ENCODE results near the gene CPA1.

DNA sequence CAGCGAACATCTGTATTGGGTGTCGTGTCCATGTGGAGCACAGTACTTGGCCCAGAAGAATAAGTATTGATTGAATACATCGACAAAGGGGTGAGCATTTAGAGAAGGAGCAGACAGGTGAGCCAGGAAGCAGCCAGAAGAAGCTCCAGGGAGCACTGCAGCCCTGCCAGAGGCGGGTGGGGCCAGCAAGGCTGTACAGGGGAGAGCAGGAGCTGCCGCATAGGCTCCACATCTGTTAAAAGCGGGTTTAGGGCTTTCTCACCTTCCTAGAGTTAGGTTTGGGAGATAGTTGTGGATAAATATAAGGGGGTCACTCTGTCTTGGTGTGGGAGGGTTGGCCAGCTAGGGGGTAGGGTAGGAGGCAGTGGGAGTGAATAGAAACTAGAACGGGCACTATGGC is 1.3 kb upstream of the CPA1 start:
- no peak for TF ChIP-seq POLR2AphosphoS5 (IDR thresholded peaks at IDR 0.05)
- TF ChIP-seq, protein P1, sequence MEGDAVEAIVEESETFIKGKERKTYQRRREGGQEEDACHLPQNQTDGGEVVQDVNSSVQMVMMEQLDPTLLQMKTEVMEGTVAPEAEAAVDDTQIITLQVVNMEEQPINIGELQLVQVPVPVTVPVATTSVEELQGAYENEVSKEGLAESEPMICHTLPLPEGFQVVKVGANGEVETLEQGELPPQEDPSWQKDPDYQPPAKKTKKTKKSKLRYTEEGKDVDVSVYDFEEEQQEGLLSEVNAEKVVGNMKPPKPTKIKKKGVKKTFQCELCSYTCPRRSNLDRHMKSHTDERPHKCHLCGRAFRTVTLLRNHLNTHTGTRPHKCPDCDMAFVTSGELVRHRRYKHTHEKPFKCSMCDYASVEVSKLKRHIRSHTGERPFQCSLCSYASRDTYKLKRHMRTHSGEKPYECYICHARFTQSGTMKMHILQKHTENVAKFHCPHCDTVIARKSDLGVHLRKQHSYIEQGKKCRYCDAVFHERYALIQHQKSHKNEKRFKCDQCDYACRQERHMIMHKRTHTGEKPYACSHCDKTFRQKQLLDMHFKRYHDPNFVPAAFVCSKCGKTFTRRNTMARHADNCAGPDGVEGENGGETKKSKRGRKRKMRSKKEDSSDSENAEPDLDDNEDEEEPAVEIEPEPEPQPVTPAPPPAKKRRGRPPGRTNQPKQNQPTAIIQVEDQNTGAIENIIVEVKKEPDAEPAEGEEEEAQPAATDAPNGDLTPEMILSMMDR (IDR thresholded peaks at IDR 0.05) = no peak
